GM12878 (cell line): Measurements from ENCODE around the gene ERVK3-1. TPM values are rescaled to one million over a fixed set of nuclear protein-coding genes. Genes with fewer than 3 reads are reported as not detected.
A peak's percentile ranks its signal among the peaks of the same experiment; 100 is the strongest.

ENCODE experiments used
- ATF2 ChIP-seq: IDR thresholded peaks from 2 replicates; pipeline ENCODE4 v1.6.1; 2012; ENCODE audit warnings: low read length, inconsistent platforms
- CHD1 ChIP-seq: IDR thresholded peaks from 2 replicates; pipeline ENCODE4 v1.6.1; 2012; ENCODE audit warnings: low read depth, low read length, improper control_type of control experiment
- FOS ChIP-seq: IDR thresholded peaks from 3 replicates; pipeline ENCODE4 v1.6.1; 2011; ENCODE audit warnings: borderline replicate concordance; ENCODE audit not compliant: insufficient read length; ENCODE audit errors: extremely low read depth
- GABPA ChIP-seq: IDR thresholded peaks from 2 replicates; pipeline ENCODE4 v1.6.1; 2014; ENCODE audit warnings: antibody characterized with exemption, low read depth, mild to moderate bottlenecking, inconsistent platforms
- KAT2A ChIP-seq: conservative IDR thresholded peaks from 2 replicates; pipeline ENCODE4 v1.6.1; 2011; ENCODE audit warnings: low read depth, low read length; ENCODE audit not compliant: control insufficient read depth
- KLF5 ChIP-seq: fragments of 450-650 bp; IDR thresholded peaks from 2 replicates; pipeline ENCODE4 v1.6.1; 2014; ENCODE audit warnings: mild to moderate bottlenecking; ENCODE audit not compliant: partially characterized antibody
- LARP7 ChIP-seq: fragments of 450-650 bp; IDR thresholded peaks from 2 replicates; pipeline ENCODE4 v1.6.1; 2017; ENCODE audit warnings: mild to moderate bottlenecking
- MXI1 ChIP-seq: fragments of 150-350 bp; IDR thresholded peaks from 2 replicates; pipeline ENCODE4 v1.6.1; 2011; ENCODE audit warnings: low read depth, mild to moderate bottlenecking, inconsistent platforms, low read length, improper control_type of control experiment
- NBN ChIP-seq: fragments of 450-650 bp; IDR thresholded peaks from 2 replicates; pipeline ENCODE4 v1.6.1; 2016
- PML ChIP-seq: IDR thresholded peaks from 2 replicates; pipeline ENCODE4 v1.6.1; 2012; ENCODE audit warnings: low read length, inconsistent platforms
- RB1 ChIP-seq: fragments of 450-650 bp; formaldehyde crosslinking; IDR thresholded peaks from 2 replicates; pipeline ENCODE4 v1.6.1; 2017; ENCODE audit warnings: mild to moderate bottlenecking, borderline replicate concordance
- RCOR1 ChIP-seq: conservative IDR thresholded peaks from 2 replicates; pipeline ENCODE4 v1.6.1; 2012; ENCODE audit warnings: low read depth, low read length, improper control_type of control experiment
- SIN3A ChIP-seq: IDR thresholded peaks from 2 replicates; pipeline ENCODE4 v1.6.1; 2012; ENCODE audit warnings: low read depth, low read length, improper control_type of control experiment
- SIX5 ChIP-seq: IDR thresholded peaks from 2 replicates; pipeline ENCODE4 v1.6.1; 2011; ENCODE audit warnings: mild to moderate bottlenecking, low read depth, low read length, moderate library complexity; ENCODE audit not compliant: severe bottlenecking
- SPI1 ChIP-seq: IDR thresholded peaks from 2 replicates; pipeline ENCODE4 v1.6.1; 2011; ENCODE audit warnings: low read depth, mild to moderate bottlenecking, low read length, moderate library complexity, borderline replicate concordance; ENCODE audit not compliant: insufficient read depth
- TARDBP ChIP-seq: IDR thresholded peaks from 2 replicates; pipeline ENCODE4 v1.6.1; 2016; ENCODE audit warnings: borderline replicate concordance
- TCF12 ChIP-seq: IDR thresholded peaks from 2 replicates; pipeline ENCODE4 v1.6.1; 2011; ENCODE audit warnings: low read depth, mild to moderate bottlenecking, low read length
- TCF3 ChIP-seq: IDR thresholded peaks from 2 replicates; pipeline ENCODE4 v1.6.1; 2012; ENCODE audit warnings: low read depth, mild to moderate bottlenecking, low read length, borderline replicate concordance; ENCODE audit not compliant: insufficient read depth
- ZBED1 ChIP-seq: IDR thresholded peaks from 2 replicates; pipeline ENCODE4 v1.6.1; 2016; ENCODE audit warnings: borderline replicate concordance
- ZNF622 ChIP-seq: fragments of 450-650 bp; IDR thresholded peaks from 2 replicates; pipeline ENCODE4 v1.6.1; 2017; ENCODE audit warnings: mild to moderate bottlenecking, inconsistent platforms
- polyA plus RNA-seq, 11 experiments: library from polyadenylated mRNA; depleted of rRNA in 4 of 11; unstranded in 6 of 11; stranded (reverse) in 5 of 11; fragments of >200 nt; fragmentation: Nextera tagmentation in 4 of 11; fragmentation: Illumina TruSeq in 1 of 11; extraction: Ambion mirVana in 4 of 11; extraction: Trizol in 1 of 11; gene quantifications; 1 replicate in 1 of 11; 2 replicates in 10 of 11; pipeline versions ENCODE4 v1.2.1 to v1.2.3, GENCODE V29; 2011 to 2016; ENCODE audit warnings: inconsistent platforms in 2 of 11, missing spikeins in 2 of 11, low read depth in 1 of 11
- total RNA-seq, 4 experiments: library from RNA; depleted of rRNA in 3 of 4; stranded (reverse); fragments of >200 nt in 3 of 4; fragmentation: Illumina TruSeq in 1 of 4; extraction: Trizol in 1 of 4; gene quantifications; 2 replicates each; pipeline versions ENCODE4 v1.2.1 to v1.2.3, GENCODE V29; 2013 to 2021
- TF ChIP-seq, protein P1 (sequence below): fragments of 450-650 bp; formaldehyde crosslinking; IDR thresholded peaks from 2 replicates; pipeline ENCODE4 v1.4.0; 2022; ENCODE audit warnings: mild to moderate bottlenecking, moderate library complexity
- TF ChIP-seq, protein P2 (sequence below): IDR thresholded peaks from 2 replicates; pipeline ENCODE4 v1.6.1; 2012; ENCODE audit warnings: low read depth, low read length, improper control_type of control experiment
- TF ChIP-seq, protein P3 (sequence below): IDR thresholded peaks from 2 replicates; pipeline ENCODE4 v1.6.1; 2011; ENCODE audit warnings: low read depth, low read length, improper control_type of control experiment, borderline replicate concordance

Gene ERVK3-1
- total and polyA plus RNA-seq, 10 of the 15 experiments (the other 5 are each of a cell fraction or from before 2014, with no cell fraction given) = 59.3 to 172 (median 95.8) TPM

DNA sequence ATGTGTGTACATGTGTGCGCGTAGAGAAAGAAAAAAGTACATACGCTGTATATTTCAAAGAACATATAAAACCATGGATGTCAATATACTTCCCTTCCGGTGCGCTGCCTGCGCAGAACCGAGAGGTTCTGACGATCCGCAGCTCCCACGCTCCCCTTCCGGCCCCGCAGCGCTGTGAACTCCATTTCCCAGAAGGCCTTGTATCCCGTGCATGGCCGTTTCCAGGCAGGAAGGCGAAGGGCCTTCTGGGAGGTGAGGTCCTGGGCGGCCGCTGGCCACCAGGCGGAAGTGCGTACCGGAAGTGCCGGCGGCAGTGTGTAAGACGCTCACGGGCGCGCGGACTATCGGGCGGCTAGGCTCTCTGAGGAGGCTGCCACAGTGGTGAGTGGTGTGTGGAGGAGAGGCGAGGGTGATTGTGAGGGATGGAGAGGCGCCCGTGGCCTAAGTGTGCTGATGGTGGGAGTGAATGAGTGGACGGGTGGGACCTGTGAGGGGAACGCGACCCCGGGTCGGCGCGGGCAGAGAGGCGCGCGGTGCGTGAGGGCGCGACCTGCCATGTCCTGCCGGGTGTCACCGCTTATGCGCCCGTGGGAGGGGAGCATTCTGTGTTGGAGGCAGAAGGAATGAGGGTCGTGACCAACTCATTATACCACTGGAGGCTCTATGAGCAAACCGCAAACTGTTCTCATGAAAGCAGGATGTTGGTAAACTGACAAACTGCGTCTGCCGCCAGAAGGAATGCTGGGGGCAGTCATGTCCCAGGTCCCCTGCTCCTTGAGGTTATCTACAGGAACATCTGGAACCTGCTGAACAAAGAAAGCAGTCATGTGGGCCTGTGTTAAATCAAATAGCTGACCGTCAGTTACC, at the start of gene ERVK3-1 (continued):
- TF ChIP-seq, protein P1, sequence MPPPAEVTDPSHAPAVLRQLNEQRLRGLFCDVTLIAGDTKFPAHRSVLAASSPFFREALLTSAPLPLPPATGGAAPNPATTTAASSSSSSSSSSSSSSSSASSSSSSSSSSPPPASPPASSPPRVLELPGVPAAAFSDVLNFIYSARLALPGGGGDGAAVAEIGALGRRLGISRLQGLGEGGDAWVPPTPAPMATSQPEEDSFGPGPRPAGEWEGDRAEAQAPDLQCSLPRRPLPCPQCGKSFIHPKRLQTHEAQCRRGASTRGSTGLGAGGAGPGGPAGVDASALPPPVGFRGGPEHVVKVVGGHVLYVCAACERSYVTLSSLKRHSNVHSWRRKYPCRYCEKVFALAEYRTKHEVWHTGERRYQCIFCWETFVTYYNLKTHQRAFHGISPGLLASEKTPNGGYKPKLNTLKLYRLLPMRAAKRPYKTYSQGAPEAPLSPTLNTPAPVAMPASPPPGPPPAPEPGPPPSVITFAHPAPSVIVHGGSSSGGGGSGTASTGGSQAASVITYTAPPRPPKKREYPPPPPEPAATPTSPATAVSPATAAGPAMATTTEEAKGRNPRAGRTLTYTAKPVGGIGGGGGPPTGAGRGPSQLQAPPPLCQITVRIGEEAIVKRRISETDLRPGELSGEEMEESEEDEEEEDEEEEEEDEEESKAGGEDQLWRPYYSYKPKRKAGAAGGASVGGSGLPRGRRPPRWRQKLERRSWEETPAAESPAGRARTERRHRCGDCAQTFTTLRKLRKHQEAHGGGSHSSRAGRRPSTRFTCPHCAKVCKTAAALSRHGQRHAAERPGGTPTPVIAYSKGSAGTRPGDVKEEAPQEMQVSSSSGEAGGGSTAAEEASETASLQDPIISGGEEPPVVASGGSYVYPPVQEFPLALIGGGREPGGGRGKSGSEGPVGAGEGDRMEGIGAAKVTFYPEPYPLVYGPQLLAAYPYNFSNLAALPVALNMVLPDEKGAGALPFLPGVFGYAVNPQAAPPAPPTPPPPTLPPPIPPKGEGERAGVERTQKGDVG (CRISPR knock-in tag) = no peak
- TF ChIP-seq NBN (peak; percentile 93), KAT2A (no peak), RB1 (peak; percentile 93; the same call in 1 of the 2 replicates), SPI1 (peak; percentile 74; the same call in 1 of the 2 replicates), SIN3A (peak; percentile 88), CHD1 (no peak), PML (peak; percentile 94), ZBED1 (no peak), RCOR1 (no peak), MXI1 (peak; percentile 88; the same call in 1 of the 2 replicates), GABPA (peak; percentile 94), SIX5 (peak; percentile 96), TCF12 (peak; percentile 30; the same call in 1 of the 2 replicates), KLF5 (peak; percentile 64), ATF2 (no peak), TCF3 (peak; percentile 44; the same call in 1 of the 2 replicates), FOS (no peak), ZNF622 (no peak), TARDBP (peak; percentile 93), LARP7 (peak; percentile 75; the same call in 1 of the 2 replicates)
- TF ChIP-seq, protein P2, sequence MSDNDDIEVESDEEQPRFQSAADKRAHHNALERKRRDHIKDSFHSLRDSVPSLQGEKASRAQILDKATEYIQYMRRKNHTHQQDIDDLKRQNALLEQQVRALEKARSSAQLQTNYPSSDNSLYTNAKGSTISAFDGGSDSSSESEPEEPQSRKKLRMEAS = peak; percentile 61; the same call in 1 of the 2 replicates
- TF ChIP-seq, protein P3, sequence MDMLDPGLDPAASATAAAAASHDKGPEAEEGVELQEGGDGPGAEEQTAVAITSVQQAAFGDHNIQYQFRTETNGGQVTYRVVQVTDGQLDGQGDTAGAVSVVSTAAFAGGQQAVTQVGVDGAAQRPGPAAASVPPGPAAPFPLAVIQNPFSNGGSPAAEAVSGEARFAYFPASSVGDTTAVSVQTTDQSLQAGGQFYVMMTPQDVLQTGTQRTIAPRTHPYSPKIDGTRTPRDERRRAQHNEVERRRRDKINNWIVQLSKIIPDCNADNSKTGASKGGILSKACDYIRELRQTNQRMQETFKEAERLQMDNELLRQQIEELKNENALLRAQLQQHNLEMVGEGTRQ = no peak; the same call in 1 of the 2 replicates
